CD4-positive, alpha-beta T cell (primary cell): ENCODE results near the gene KNDC1. TPM values are rescaled to one million over a fixed set of nuclear protein-coding genes. Genes with fewer than 3 reads are reported as not detected.
A peak's percentile ranks its signal among the peaks of the same experiment; 100 is the strongest.

ENCODE experiments used
- ATAC-seq: fragments of 200-7000 bp; cut with Tn5 transposase; one replicate; pipeline ENCODE4 v1.10.0; 2022; ENCODE audit warnings: mild to moderate bottlenecking; ENCODE audit not compliant: poor library complexity
- CTCF ChIA-PET: fragments of 350-600 bp; sonication (Branson Sonifier 250); formaldehyde crosslinking; loops from one replicate; lab custom pipeline; 2021; ENCODE audit warnings: antibody characterized with exemption, inconsistent platforms; lab: Charles Lee
- POLR2A ChIA-PET: fragments of 350-600 bp; sonication (Branson Sonifier 250); formaldehyde crosslinking; loops from one replicate; lab custom pipeline; 2021; ENCODE audit warnings: antibody characterized with exemption, inconsistent platforms; lab: Charles Lee
- DNase-seq, 14 experiments: peaks; one replicate each; pipeline ENCODE4 v3.0.0-alpha.2; 2013 to 2020; ENCODE audit warnings: mixed read lengths in 2 of 14
- H3K27ac ChIP-seq, 2 donors: one replicate each; pipeline versions ENCODE4 v1.5.1 to v1.7.0; 2013; ENCODE audit warnings: low read length in 2 of 2, low read depth in 1 of 2, mild to moderate bottlenecking in 1 of 2
- H3K27me3 ChIP-seq, 2 experiments: 1 replicate in 1 of 2; 2 replicates in 1 of 2; pipeline versions ENCODE4 v1.6.1 to v1.7.0; 2013; ENCODE audit warnings: low read length in 2 of 2, control low read depth in 1 of 2, mild to moderate bottlenecking in 1 of 2, moderate library complexity in 1 of 2; ENCODE audit not compliant: insufficient read depth in 2 of 2, control insufficient read depth in 1 of 2
- H3K36me3 ChIP-seq: one replicate; pipeline ENCODE4 v1.6.1; 2013; ENCODE audit warnings: low read length, control low read depth; ENCODE audit not compliant: insufficient read depth
- H3K4me1 ChIP-seq: one replicate; pipeline ENCODE4 v1.6.1; 2013; ENCODE audit warnings: low read length, control low read depth; ENCODE audit not compliant: insufficient read depth
- H3K4me3 ChIP-seq: one replicate; pipeline ENCODE4 v1.5.1; 2013; ENCODE audit warnings: mild to moderate bottlenecking, low read length, moderate library complexity
- H3K9me3 ChIP-seq, 2 experiments: 1 replicate in 1 of 2; 2 replicates in 1 of 2; pipeline versions ENCODE4 v1.6.1 to v1.7.0; 2013; ENCODE audit warnings: low read length in 2 of 2, mild to moderate bottlenecking in 2 of 2, control low read depth in 1 of 2, moderate library complexity in 1 of 2; ENCODE audit not compliant: control insufficient read depth in 1 of 2, insufficient read depth in 1 of 2
- H3K27ac Mint-ChIP-seq: one replicate; pipeline ENCODE4 v1.8.0; 2020; ENCODE audit warnings: mixed read lengths
- H3K27me3 Mint-ChIP-seq: one replicate; pipeline ENCODE4 v1.8.0; 2021; ENCODE audit warnings: mixed read lengths
- H3K36me3 Mint-ChIP-seq: one replicate; pipeline ENCODE4 v1.8.0; 2021; ENCODE audit warnings: low read depth, mixed read lengths
- H3K4me1 Mint-ChIP-seq: one replicate; pipeline ENCODE4 v1.8.0; 2021; ENCODE audit warnings: low read depth, mixed read lengths
- H3K4me3 Mint-ChIP-seq: one replicate; pipeline ENCODE4 v1.8.0; 2020; ENCODE audit warnings: mild to moderate bottlenecking, mixed read lengths
- H3K9me3 Mint-ChIP-seq: one replicate; pipeline ENCODE4 v1.8.0; 2020; ENCODE audit warnings: mixed read lengths
- CTCF ChIP-seq: fragments of 200-600 bp; IDR thresholded peaks from one replicate; pipeline ENCODE4 v1.8.0; 2022; ENCODE audit warnings: antibody characterized with exemption, mild to moderate bottlenecking
- intact Hi-C, 2 experiments: fragments of 100-400 bp; cut with DNase I in 1 of 2; cut with micrococcal nuclease in 1 of 2; formaldehyde crosslinking; loops; one replicate each; pipeline versions ENCODE4 v1.15.1 to v1.9.0; 2023 to 2025; cut with DNase I, micrococcal nuclease
- total RNA-seq, 174 experiments: library from RNA in 2 of 174; stranded (reverse) in 2 of 174; gene quantifications; one replicate each; pipeline ENCODE4 v1.2.3 and lab custom pipeline; 2021 to 2026

The KNDC1 gene
- total RNA-seq, 2 experiments from 2014 or later: not detected

- Histone ChIP-seq H3K27ac (no peak overlapping the region), H3K36me3 (peaks cover 59% of the 10 kb centered on the region), H3K9me3 (no peaks in the 10 kb centered on the region), H3K27me3 (no peaks in the 10 kb centered on the region), H3K4me1 (peaks cover 35% of the 10 kb centered on the region), H3K4me3 (no peak overlapping the region)
- ChIA-PET POLR2A (no interaction called here), CTCF (no interaction called here)
- Mint-ChIP-seq H3K9me3 (no peaks in the 10 kb centered on the region), H3K4me1 (peaks cover 15% of the 10 kb centered on the region), H3K27ac (no peak overlapping the region), H3K4me3 (no peak overlapping the region), H3K36me3 (peaks cover 28% of the 10 kb centered on the region), H3K27me3 (no peaks in the 10 kb centered on the region)
- no peak for ATAC-seq
- TF ChIP-seq CTCF: no peak
- no peak for DNase-seq
- intact Hi-C loops: no loop called here
Measured at GRCh38 chr10:133271521-133272300, 111.7 kb downstream of the KNDC1 start.

- intact Hi-C loops: no loop called here
- Mint-ChIP-seq H3K27ac (no peak overlapping the region), H3K9me3 (no peaks in the 10 kb centered on the region), H3K36me3 (peaks cover 28% of the 10 kb centered on the region), H3K27me3 (no peaks in the 10 kb centered on the region), H3K4me1 (peaks cover 15% of the 10 kb centered on the region), H3K4me3 (no peak overlapping the region)
- Histone ChIP-seq H3K4me3 (no peak overlapping the region), H3K27ac (no peak overlapping the region), H3K4me1 (peaks cover 42% of the 10 kb centered on the region), H3K36me3 (peaks cover 55% of the 10 kb centered on the region), H3K9me3 (no peaks in the 10 kb centered on the region), H3K27me3 (no peaks in the 10 kb centered on the region)
- ChIA-PET POLR2A (no interaction called here), CTCF (no interaction called here)
- ATAC-seq (no peak), DNase-seq (peak in 1 of 14 experiments; percentile 23)
- no peak for TF ChIP-seq CTCF
Measured at GRCh38 chr10:133272301-133272963, 112.4 kb downstream of the KNDC1 start.

GRCh38 chr10:133272964-133273420, 113.0 kb downstream of the KNDC1 start:
- no peak for TF ChIP-seq CTCF
- Histone ChIP-seq H3K27ac (no peak overlapping the region), H3K36me3 (peaks cover 54% of the 10 kb centered on the region), H3K4me1 (peaks cover 47% of the 10 kb centered on the region), H3K27me3 (no peaks in the 10 kb centered on the region), H3K4me3 (no peak overlapping the region), H3K9me3 (no peaks in the 10 kb centered on the region)
- Mint-ChIP-seq H3K36me3 (peaks cover 28% of the 10 kb centered on the region), H3K27ac (no peak overlapping the region), H3K27me3 (no peaks in the 10 kb centered on the region), H3K4me3 (no peak overlapping the region), H3K4me1 (peaks cover 21% of the 10 kb centered on the region), H3K9me3 (no peaks in the 10 kb centered on the region)
- DNase-seq (no peak), ATAC-seq (no peak)
- CTCF ChIA-PET: no interaction called here
- intact Hi-C loops: no loop called here
- POLR2A ChIA-PET: no interaction called here
